DND-41 (cell line): ENCODE data around the gene SLC30A5.

Experiments used
- ATAC-seq: fragments of 200-7000 bp; cut with Tn5 transposase; 3 replicates; pipeline ENCODE4 v1.9.1; 2021; ENCODE audit warnings: low read depth; ENCODE audit not compliant: insufficient read depth
- DNase-seq: peaks from one replicate; pipeline ENCODE4 v3.0.0-alpha.2; 2020
- H2AFZ ChIP-seq: 2 replicates; pipeline ENCODE4 v1.6.0; 2012; ENCODE audit warnings: low read depth, low read length
- H3K27ac ChIP-seq: 2 replicates; pipeline ENCODE4 v1.5.1; 2012; ENCODE audit warnings: low read length, inconsistent platforms
- H3K27me3 ChIP-seq: fragments of 200-600 bp; sonication (generic); 2 replicates; pipeline ENCODE4 v1.6.0; 2012; ENCODE audit warnings: low read length, mild to moderate bottlenecking, inconsistent platforms; ENCODE audit not compliant: insufficient read depth, poor library complexity
- H3K36me3 ChIP-seq: 2 replicates; pipeline ENCODE4 v1.5.1; 2012; ENCODE audit warnings: low read length, inconsistent platforms; ENCODE audit not compliant: insufficient read depth
- H3K4me1 ChIP-seq: 2 replicates; pipeline ENCODE4 v1.5.1; 2012; ENCODE audit warnings: mild to moderate bottlenecking, low read length; ENCODE audit not compliant: insufficient read depth
- H3K4me2 ChIP-seq: 2 replicates; pipeline ENCODE4 v1.6.0; 2012; ENCODE audit warnings: mild to moderate bottlenecking, moderate library complexity, low read length, inconsistent platforms; ENCODE audit not compliant: insufficient read depth
- H3K4me3 ChIP-seq, 2 experiments: fragments of 200-600 bp in 1 of 2; shearing (Covaris generic) in 1 of 2; 2 replicates each; pipeline ENCODE4 v1.5.1; 2012 to 2016; ENCODE audit warnings: inconsistent platforms in 2 of 2, low read length in 2 of 2, mild to moderate bottlenecking in 2 of 2, low read depth in 1 of 2, moderate library complexity in 1 of 2
- H3K79me2 ChIP-seq: 2 replicates; pipeline ENCODE4 v1.6.0; 2012; ENCODE audit warnings: low read length, inconsistent platforms; ENCODE audit not compliant: insufficient read depth
- H3K9ac ChIP-seq: 2 replicates; pipeline ENCODE4 v1.6.0; 2012; ENCODE audit warnings: low read depth, mild to moderate bottlenecking, inconsistent platforms, low read length, moderate library complexity
- H3K9me3 ChIP-seq: 2 replicates; pipeline ENCODE4 v1.5.1; 2012; ENCODE audit warnings: low read length, moderate library complexity, mild to moderate bottlenecking, inconsistent platforms; ENCODE audit not compliant: insufficient read depth, severe bottlenecking
- H4K20me1 ChIP-seq: 2 replicates; pipeline ENCODE4 v1.6.0; 2012; ENCODE audit warnings: low read length; ENCODE audit not compliant: insufficient read depth
- CTCF ChIP-seq: IDR thresholded peaks from 2 replicates; pipeline ENCODE4 v1.5.1; 2012; ENCODE audit warnings: borderline replicate concordance, low read length, moderate library complexity, mild to moderate bottlenecking; ENCODE audit not compliant: poor library complexity, severe bottlenecking; ENCODE audit errors: extremely low read depth
- EZH2 ChIP-seq: IDR thresholded peaks from 3 replicates; pipeline ENCODE4 v1.6.1; 2012; ENCODE audit warnings: borderline replicate concordance, low read depth, mild to moderate bottlenecking, moderate library complexity, low read length, inconsistent platforms; ENCODE audit not compliant: severe bottlenecking

The SLC30A5 gene

GRCh38 chr5:69113851-69114250, 20.0 kb downstream of the SLC30A5 start:
- ATAC-seq = no peak
- Histone ChIP-seq H3K9me3 (peaks cover 11% of the 10 kb centered on the region), H2AFZ (no peak overlapping the region), H3K4me3 (no peak overlapping the region), H4K20me1 (no peaks in the 10 kb centered on the region), H3K4me1 (no peaks in the 10 kb centered on the region), H3K36me3 (peaks cover 75% of the 10 kb centered on the region), H3K27ac (no peak overlapping the region), H3K4me2 (no peak overlapping the region), H3K79me2 (no peaks in the 10 kb centered on the region), H3K27me3 (no peaks in the 10 kb centered on the region), H3K9ac (no peak overlapping the region)
- no peak for DNase-seq
- TF ChIP-seq EZH2 = no peak
- TF ChIP-seq CTCF = no peak

DNA sequence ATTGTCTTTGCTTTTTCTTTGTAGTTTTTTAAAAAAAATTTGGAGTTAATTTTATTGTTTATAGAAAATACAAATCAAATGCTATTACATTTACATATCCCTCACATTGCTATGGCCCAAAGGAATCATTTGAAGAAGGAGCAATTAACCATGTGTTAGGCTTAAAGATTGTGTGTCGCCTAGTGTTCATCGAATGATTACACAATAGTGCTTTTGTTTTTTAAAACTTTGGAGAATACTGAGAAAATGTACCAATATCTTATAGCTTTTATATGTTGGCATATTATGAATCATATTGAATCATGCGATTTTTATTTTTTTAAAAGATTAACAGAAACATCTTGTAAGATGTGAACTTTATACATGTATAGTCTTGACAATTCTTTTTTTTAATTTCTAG, 21.7 kb downstream of the SLC30A5 start:
- no peak overlapping the region for H3K27ac ChIP-seq
- no peak overlapping the region for H2AFZ ChIP-seq
- no peaks in the 10 kb centered on the region for H4K20me1 ChIP-seq
- H3K9ac ChIP-seq = no peak overlapping the region
- no peaks in the 10 kb centered on the region for H3K79me2 ChIP-seq
- H3K9me3 ChIP-seq = no peaks in the 10 kb centered on the region
- DNase-seq = no peak
- H3K36me3 ChIP-seq = peaks cover 73% of the 10 kb centered on the region
- TF ChIP-seq CTCF = no peak
- no peak for ATAC-seq
- H3K4me2 ChIP-seq = no peak overlapping the region
- H3K27me3 ChIP-seq = no peaks in the 10 kb centered on the region
- no peaks in the 10 kb centered on the region for H3K4me1 ChIP-seq
- no peak overlapping the region for H3K4me3 ChIP-seq

- no peaks in the 10 kb centered on the region for H3K4me1 ChIP-seq
- no peaks in the 10 kb centered on the region for H3K9me3 ChIP-seq
- no peak overlapping the region for H3K4me2 ChIP-seq
- no peaks in the 10 kb centered on the region for H4K20me1 ChIP-seq
- no peaks in the 10 kb centered on the region for H3K27me3 ChIP-seq
- DNase-seq (no peak), ATAC-seq (no peak)
- H3K36me3 ChIP-seq = peaks cover 50% of the 10 kb centered on the region; the same call in 1 of the 2 replicates
- TF ChIP-seq EZH2 (no peak), CTCF (no peak)
- H3K79me2 ChIP-seq = no peaks in the 10 kb centered on the region
- H3K4me3 ChIP-seq = no peak overlapping the region
- H2AFZ ChIP-seq = no peak overlapping the region
- no peak overlapping the region for H3K27ac ChIP-seq
- H3K9ac ChIP-seq = no peak overlapping the region
Measured at GRCh38 chr5:69129413-69129812, 35.6 kb downstream of the SLC30A5 start.

GRCh38 chr5:69130241-69130640, 36.4 kb downstream of the SLC30A5 start:
- no peaks in the 10 kb centered on the region for H3K4me1 ChIP-seq
- no peak for ATAC-seq

More at GRCh38 chr5:69130241-69130640, 36.4 kb downstream of the SLC30A5 start:
- no peak for TF ChIP-seq EZH2
- no peak for TF ChIP-seq CTCF
- Histone ChIP-seq H4K20me1 (no peaks in the 10 kb centered on the region), H3K4me3 (no peak overlapping the region), H3K79me2 (no peaks in the 10 kb centered on the region), H2AFZ (no peak overlapping the region), H3K4me2 (no peak overlapping the region), H3K36me3 (peaks cover 44% of the 10 kb centered on the region; the same call in 1 of the 2 replicates), H3K27me3 (no peaks in the 10 kb centered on the region), H3K9me3 (no peaks in the 10 kb centered on the region), H3K9ac (no peak overlapping the region), H3K27ac (no peak overlapping the region)
- DNase-seq = no peak
